CD4-positive, alpha-beta T cell (primary cell): ENCODE data around the gene TMEM131L. TPM values are rescaled to one million over a fixed set of nuclear protein-coding genes. Genes with fewer than 3 reads are reported as not detected.

ENCODE experiments used
- ATAC-seq: fragments of 200-7000 bp; cut with Tn5 transposase; one replicate; pipeline ENCODE4 v1.10.0; 2022; ENCODE audit warnings: mild to moderate bottlenecking; ENCODE audit not compliant: poor library complexity
- CTCF ChIA-PET: fragments of 350-600 bp; sonication (Branson Sonifier 250); formaldehyde crosslinking; loops from one replicate; lab custom pipeline; 2021; ENCODE audit warnings: antibody characterized with exemption, inconsistent platforms; lab: Charles Lee
- POLR2A ChIA-PET: fragments of 350-600 bp; sonication (Branson Sonifier 250); formaldehyde crosslinking; loops from one replicate; lab custom pipeline; 2021; ENCODE audit warnings: antibody characterized with exemption, inconsistent platforms; lab: Charles Lee
- DNase-seq, 14 experiments: peaks; one replicate each; pipeline ENCODE4 v3.0.0-alpha.2; 2013 to 2020; ENCODE audit warnings: mixed read lengths in 2 of 14
- H3K27ac ChIP-seq, 2 donors: one replicate each; pipeline versions ENCODE4 v1.5.1 to v1.7.0; 2013; ENCODE audit warnings: low read length in 2 of 2, low read depth in 1 of 2, mild to moderate bottlenecking in 1 of 2
- H3K27me3 ChIP-seq, 2 experiments: 1 replicate in 1 of 2; 2 replicates in 1 of 2; pipeline versions ENCODE4 v1.6.1 to v1.7.0; 2013; ENCODE audit warnings: low read length in 2 of 2, control low read depth in 1 of 2, mild to moderate bottlenecking in 1 of 2, moderate library complexity in 1 of 2; ENCODE audit not compliant: insufficient read depth in 2 of 2, control insufficient read depth in 1 of 2
- H3K36me3 ChIP-seq: one replicate; pipeline ENCODE4 v1.6.1; 2013; ENCODE audit warnings: low read length, control low read depth; ENCODE audit not compliant: insufficient read depth
- H3K4me1 ChIP-seq: one replicate; pipeline ENCODE4 v1.6.1; 2013; ENCODE audit warnings: low read length, control low read depth; ENCODE audit not compliant: insufficient read depth
- H3K4me3 ChIP-seq: one replicate; pipeline ENCODE4 v1.5.1; 2013; ENCODE audit warnings: mild to moderate bottlenecking, low read length, moderate library complexity
- H3K9me3 ChIP-seq, 2 experiments: 1 replicate in 1 of 2; 2 replicates in 1 of 2; pipeline versions ENCODE4 v1.6.1 to v1.7.0; 2013; ENCODE audit warnings: low read length in 2 of 2, mild to moderate bottlenecking in 2 of 2, control low read depth in 1 of 2, moderate library complexity in 1 of 2; ENCODE audit not compliant: control insufficient read depth in 1 of 2, insufficient read depth in 1 of 2
- H3K27ac Mint-ChIP-seq: one replicate; pipeline ENCODE4 v1.8.0; 2020; ENCODE audit warnings: mixed read lengths
- H3K27me3 Mint-ChIP-seq: one replicate; pipeline ENCODE4 v1.8.0; 2021; ENCODE audit warnings: mixed read lengths
- H3K36me3 Mint-ChIP-seq: one replicate; pipeline ENCODE4 v1.8.0; 2021; ENCODE audit warnings: low read depth, mixed read lengths
- H3K4me1 Mint-ChIP-seq: one replicate; pipeline ENCODE4 v1.8.0; 2021; ENCODE audit warnings: low read depth, mixed read lengths
- H3K4me3 Mint-ChIP-seq: one replicate; pipeline ENCODE4 v1.8.0; 2020; ENCODE audit warnings: mild to moderate bottlenecking, mixed read lengths
- H3K9me3 Mint-ChIP-seq: one replicate; pipeline ENCODE4 v1.8.0; 2020; ENCODE audit warnings: mixed read lengths
- CTCF ChIP-seq: fragments of 200-600 bp; IDR thresholded peaks from one replicate; pipeline ENCODE4 v1.8.0; 2022; ENCODE audit warnings: antibody characterized with exemption, mild to moderate bottlenecking
- intact Hi-C, 2 experiments: fragments of 100-400 bp; cut with DNase I in 1 of 2; cut with micrococcal nuclease in 1 of 2; formaldehyde crosslinking; loops; one replicate each; pipeline versions ENCODE4 v1.15.1 to v1.9.0; 2023 to 2025; cut with DNase I, micrococcal nuclease
- total RNA-seq, 174 experiments: library from RNA in 2 of 174; stranded (reverse) in 2 of 174; gene quantifications; one replicate each; pipeline ENCODE4 v1.2.3 and lab custom pipeline; 2021 to 2026

Gene TMEM131L
- total RNA-seq, 2 experiments from 2014 or later, result 101 to 106 TPM

GRCh38 chr4:153531000-153531358, 64.8 kb downstream of the TMEM131L start:
- CTCF ChIA-PET, result interaction anchor here (0.8 to 2.5 kb wide), 8 partner anchors 13 to 187 kb away, joined by 3 to 8 read pairs (median 4); partner anchors contain the start of gene MND1
- Mint-ChIP-seq H3K4me1 (peaks cover 98% of the 10 kb centered on the region), H3K36me3 (peaks cover 46% of the 10 kb centered on the region), H3K4me3 (peak overlapping the region; percentile 75), H3K27ac (peak overlapping the region; percentile 91), H3K27me3 (no peaks in the 10 kb centered on the region), H3K9me3 (no peaks in the 10 kb centered on the region)
- DNase-seq (no peak), ATAC-seq (no peak)
- no peaks in the 10 kb centered on the region for H3K27me3 ChIP-seq
- intact Hi-C loops, result no loop called here
- no peak for TF ChIP-seq CTCF
- POLR2A ChIA-PET, result interaction anchor here (0.7 to 5.6 kb wide), 11 partner anchors 8 to 64 kb away, joined by 3 to 23 read pairs (median 4); partner anchors contain the start of gene TMEM131L
- peaks cover 77% of the 10 kb centered on the region for H3K4me1 ChIP-seq
- peak overlapping the region; percentile 32 for H3K4me3 ChIP-seq
- peaks cover 13% of the 10 kb centered on the region for H3K36me3 ChIP-seq
- H3K27ac ChIP-seq, result peak overlapping the region; percentile 39 to 77
- H3K9me3 ChIP-seq, result no peaks in the 10 kb centered on the region

- Histone ChIP-seq H3K27ac (peak overlapping the region; percentile 18 to 77), H3K4me3 (no peak overlapping the region), H3K4me1 (peaks cover 77% of the 10 kb centered on the region), H3K27me3 (no peaks in the 10 kb centered on the region), H3K9me3 (no peaks in the 10 kb centered on the region), H3K36me3 (peaks cover 16% of the 10 kb centered on the region)
- Mint-ChIP-seq H3K27ac (peak overlapping the region; percentile 91), H3K27me3 (no peaks in the 10 kb centered on the region), H3K4me1 (peaks cover 98% of the 10 kb centered on the region), H3K36me3 (peaks cover 50% of the 10 kb centered on the region), H3K4me3 (peak overlapping the region; percentile 36), H3K9me3 (no peaks in the 10 kb centered on the region)
- intact Hi-C loops, result no loop called here
- TF ChIP-seq CTCF, result no peak
- no peak for ATAC-seq
- ChIA-PET CTCF (interaction anchor here (1.5 to 2.5 kb wide), 5 partner anchors 14 to 188 kb away, joined by 3 to 8 read pairs (median 5); partner anchors contain the start of gene MND1), POLR2A (interaction anchor here (0.6 to 5.6 kb wide), 8 partner anchors 9 to 104 kb away, joined by 3 to 23 read pairs (median 8); partner anchors contain the start of gene TMEM131L)
- no peak for DNase-seq
Observed at GRCh38 chr4:153531976-153532626, 65.9 kb downstream of the TMEM131L start.

GRCh38 chr4:153532636-153533035, 66.5 kb downstream of the TMEM131L start:
- H3K4me3 Mint-ChIP-seq, result peak overlapping the region; percentile 26
- POLR2A ChIA-PET, result interaction anchor here (1.0 to 5.6 kb wide), 5 partner anchors 10 to 66 kb away, joined by 3 to 23 read pairs (median 18); partner anchors contain the start of gene TMEM131L
- peaks cover 17% of the 10 kb centered on the region for H3K36me3 ChIP-seq

More at GRCh38 chr4:153532636-153533035, 66.5 kb downstream of the TMEM131L start:
- Histone ChIP-seq H3K27ac (peak overlapping the region in 1 of 2 donors; percentile 25), H3K4me1 (peaks cover 77% of the 10 kb centered on the region), H3K27me3 (no peaks in the 10 kb centered on the region), H3K9me3 (no peaks in the 10 kb centered on the region), H3K4me3 (no peak overlapping the region)
- Mint-ChIP-seq H3K9me3 (no peaks in the 10 kb centered on the region), H3K27ac (peak overlapping the region; percentile 91), H3K4me1 (peaks cover 98% of the 10 kb centered on the region), H3K36me3 (peaks cover 47% of the 10 kb centered on the region), H3K27me3 (no peaks in the 10 kb centered on the region)
- DNase-seq (no peak), ATAC-seq (no peak)
- no peak for TF ChIP-seq CTCF
- intact Hi-C loops, result no loop called here
- CTCF ChIA-PET, result interaction anchor here (1.7 to 2.5 kb wide), 3 partner anchors 14 to 34 kb away, joined by 3 to 8 read pairs (median 5); no protein-coding TSS in a partner anchor
